H9 (cell line): ENCODE data around the gene TACC2. TPM values are rescaled to one million over a fixed set of nuclear protein-coding genes. Genes with fewer than 3 reads are reported as not detected.

Source experiments
- DNase-seq: peaks from one replicate; pipeline ENCODE4 v3.0.0-alpha.2; 2017
- H2AFZ ChIP-seq: one replicate; pipeline ENCODE4 v1.6.1; 2013; ENCODE audit warnings: mild to moderate bottlenecking, low read length, control low read depth, moderate library complexity
- H2AK5ac ChIP-seq: 2 replicates; pipeline ENCODE4 v1.6.1; 2013; ENCODE audit warnings: low read length, control low read depth, mixed read lengths; ENCODE audit not compliant: insufficient read length
- H2BK120ac ChIP-seq: one replicate; pipeline ENCODE4 v1.6.1; 2013; ENCODE audit warnings: low read depth, mild to moderate bottlenecking, low read length, control low read depth, inconsistent platforms; ENCODE audit not compliant: poor library complexity, severe bottlenecking
- H2BK12ac ChIP-seq: 2 replicates; pipeline ENCODE4 v1.6.1; 2013; ENCODE audit warnings: low read length, control low read depth, mixed read lengths, low read depth; ENCODE audit not compliant: insufficient read length
- H2BK15ac ChIP-seq: 2 replicates; pipeline ENCODE4 v1.6.1; 2013; ENCODE audit warnings: low read depth, low read length, control low read depth
- H2BK20ac ChIP-seq: one replicate; pipeline ENCODE4 v1.6.1; 2013; ENCODE audit warnings: low read depth, mild to moderate bottlenecking, low read length, control low read depth, inconsistent platforms; ENCODE audit not compliant: poor library complexity, severe bottlenecking
- H2BK5ac ChIP-seq: 2 replicates; pipeline ENCODE4 v1.6.1; 2013; ENCODE audit warnings: low read length, control low read depth, mixed read lengths; ENCODE audit not compliant: insufficient read length
- H3K14ac ChIP-seq: 2 replicates; pipeline ENCODE4 v1.6.1; 2013; ENCODE audit warnings: low read length, control low read depth; ENCODE audit not compliant: insufficient read depth
- H3K18ac ChIP-seq: 2 replicates; pipeline ENCODE4 v1.6.1; 2013; ENCODE audit warnings: low read depth, mild to moderate bottlenecking, mixed read lengths, low read length, control low read depth; ENCODE audit not compliant: insufficient read length
- H3K23ac ChIP-seq: 2 replicates; pipeline ENCODE4 v1.6.1; 2013; ENCODE audit warnings: low read length, control low read depth, mixed read lengths, low read depth; ENCODE audit not compliant: insufficient read length
- H3K23me2 ChIP-seq: 2 replicates; pipeline ENCODE4 v1.6.1; 2013; ENCODE audit warnings: low read depth, mild to moderate bottlenecking, mixed read lengths, low read length, control low read depth; ENCODE audit not compliant: insufficient read length, poor library complexity, severe bottlenecking
- H3K27ac ChIP-seq: 2 replicates; pipeline ENCODE4 v1.5.1; 2013; ENCODE audit warnings: low read length, control low read depth, mixed read lengths, low read depth; ENCODE audit not compliant: insufficient read length
- H3K27me3 ChIP-seq: 2 replicates; pipeline ENCODE4 v1.6.1; 2013; ENCODE audit warnings: low read length, control low read depth, inconsistent platforms; ENCODE audit not compliant: insufficient read depth
- H3K4ac ChIP-seq: 2 replicates; pipeline ENCODE4 v1.6.1; 2013; ENCODE audit warnings: low read depth, mild to moderate bottlenecking, control low read depth, inconsistent platforms, low read length, moderate library complexity
- H3K4me1 ChIP-seq: 2 replicates; pipeline ENCODE4 v1.6.1; 2013; ENCODE audit warnings: low read length, control low read depth, inconsistent platforms; ENCODE audit not compliant: insufficient read depth
- H3K4me2 ChIP-seq: 2 replicates; pipeline ENCODE4 v1.6.1; 2013; ENCODE audit warnings: low read length, control low read depth, mixed read lengths; ENCODE audit not compliant: insufficient read length, insufficient read depth
- H3K56ac ChIP-seq: 2 replicates; pipeline ENCODE4 v1.6.1; 2013; ENCODE audit warnings: low read depth, mild to moderate bottlenecking, mixed read lengths, low read length, control low read depth; ENCODE audit not compliant: insufficient read length
- H3K79me1 ChIP-seq: 2 replicates; pipeline ENCODE4 v1.6.1; 2013; ENCODE audit warnings: low read depth, mild to moderate bottlenecking, moderate library complexity, low read length, control low read depth, inconsistent platforms; ENCODE audit not compliant: insufficient read depth, poor library complexity, severe bottlenecking
- H3K79me2 ChIP-seq: 2 replicates; pipeline ENCODE4 v1.6.1; 2013; ENCODE audit warnings: low read length, control low read depth, inconsistent platforms; ENCODE audit not compliant: insufficient read depth
- H3K9ac ChIP-seq: 2 replicates; pipeline ENCODE4 v1.6.1; 2013; ENCODE audit warnings: low read length, control low read depth, mixed read lengths; ENCODE audit not compliant: insufficient read length; ENCODE audit errors: extremely low read depth
- H3K9me3 ChIP-seq: one replicate; pipeline ENCODE4 v1.6.1; 2013; ENCODE audit warnings: low read depth, low read length, inconsistent platforms; ENCODE audit not compliant: control insufficient read depth
- H3T11ph ChIP-seq: one replicate; pipeline ENCODE4 v1.6.1; 2013; ENCODE audit warnings: mild to moderate bottlenecking, low read length, control low read depth, inconsistent platforms
- H4K20me1 ChIP-seq: one replicate; pipeline ENCODE4 v1.6.1; 2013; ENCODE audit not compliant: control insufficient read depth, insufficient read length, insufficient read depth
- H4K5ac ChIP-seq: 2 replicates; pipeline ENCODE4 v1.6.1; 2013; ENCODE audit warnings: low read depth, mild to moderate bottlenecking, mixed read lengths, low read length, control low read depth; ENCODE audit not compliant: insufficient read length
- H4K8ac ChIP-seq: replicated peaks from 2 replicates; pipeline ENCODE4 v1.6.1; 2013; ENCODE audit warnings: low read length, control low read depth, mixed read lengths, low read depth; ENCODE audit not compliant: insufficient read length
- H4K91ac ChIP-seq: 2 replicates; pipeline ENCODE4 v1.6.1; 2013; ENCODE audit warnings: low read depth, mild to moderate bottlenecking, moderate library complexity, mixed read lengths, low read length, control low read depth; ENCODE audit not compliant: insufficient read length
- H3K27ac Mint-ChIP-seq, 3 experiments: 2 replicates in 2 of 3; 3 replicates in 1 of 3; pipeline ENCODE4 v1.8.0; 2020 to 2021; ENCODE audit warnings: mixed read lengths in 3 of 3, mild to moderate bottlenecking in 1 of 3, moderate library complexity in 1 of 3
- H3K27me3 Mint-ChIP-seq: 2 replicates; pipeline ENCODE4 v1.8.0; 2021; ENCODE audit warnings: low read depth, mild to moderate bottlenecking, moderate library complexity, mixed read lengths
- H3K36me3 Mint-ChIP-seq, 3 experiments: 2 replicates in 2 of 3; 3 replicates in 1 of 3; pipeline ENCODE4 v1.8.0; 2020 to 2021; ENCODE audit warnings: low read depth in 3 of 3, mixed read lengths in 3 of 3; ENCODE audit not compliant: insufficient read depth in 1 of 3
- H3K4me1 Mint-ChIP-seq, 2 experiments: 2 replicates each; pipeline ENCODE4 v1.8.0; 2020; ENCODE audit warnings: mixed read lengths in 2 of 2
- H3K4me3 Mint-ChIP-seq, 2 experiments: 2 replicates in 1 of 2; 3 replicates in 1 of 2; pipeline ENCODE4 v1.8.0; 2020 to 2021; ENCODE audit warnings: mild to moderate bottlenecking in 2 of 2, mixed read lengths in 2 of 2, moderate library complexity in 1 of 2
- H3K9me3 Mint-ChIP-seq, 2 experiments: 2 replicates in 1 of 2; 3 replicates in 1 of 2; pipeline ENCODE4 v1.8.0; 2020; ENCODE audit warnings: mild to moderate bottlenecking in 2 of 2, mixed read lengths in 2 of 2, moderate library complexity in 1 of 2
- CTCF ChIP-seq: fragments of 200-600 bp; sonication (generic); conservative IDR thresholded peaks from 3 replicates; pipeline ENCODE4 v1.8.0; 2021; ENCODE audit warnings: antibody characterized with exemption, mild to moderate bottlenecking
- WGBS: extraction: QIAGEN DNeasy Blood & Tissue Kit; methylation state at CpG from one replicate; pipeline ENCODE4 v1.1.7; 2013; ENCODE audit warnings: missing lambda C conversion rate, low lambda C conversion rate, mixed read lengths; ENCODE audit not compliant: insufficient read length; ENCODE audit errors: extremely low coverage; 5-methylcytosine and 5-hydroxymethylcytosine counted together
- total RNA-seq: library from RNA; stranded (reverse); gene quantifications from 2 replicates; pipeline ENCODE4 v1.2.1, GENCODE V29; 2021

The TACC2 gene
- total RNA-seq, 1 experiment from 2014 or later: 58.1 TPM

GRCh38 chr10:122301811-122302115, 312.8 kb downstream of the TACC2 start:
- H3K79me2 ChIP-seq: no peaks in the 10 kb centered on the region
- Mint-ChIP-seq H3K4me1 (peaks cover 11 to 14% of the 10 kb centered on the region in 2 experiments), H3K36me3 (peaks cover 0 to 8% (median 0%) of the 10 kb centered on the region in 3 experiments; a peak in 1 of 7 replicates), H3K9me3 (peaks cover 6 to 10% of the 10 kb centered on the region in 2 experiments), H3K4me3 (no peak overlapping the region), H3K27ac (no peak overlapping the region), H3K27me3 (peaks cover 4% of the 10 kb centered on the region)
- no peak overlapping the region for H3K14ac ChIP-seq
- H3K9ac ChIP-seq: no peak overlapping the region
- no peak overlapping the region for H2BK15ac ChIP-seq
- no peak overlapping the region for H3K56ac ChIP-seq
- H3K23ac ChIP-seq: no peak overlapping the region
- DNase-seq: no peak
- no peak overlapping the region for H3K4me2 ChIP-seq
- H4K8ac ChIP-seq: no peak overlapping the region
- H3K27me3 ChIP-seq: no peaks in the 10 kb centered on the region
- H3K18ac ChIP-seq: no peak overlapping the region
- no peak overlapping the region for H4K91ac ChIP-seq
- H3K27ac ChIP-seq: no peak overlapping the region
- H2BK120ac ChIP-seq: no peak overlapping the region
- H4K5ac ChIP-seq: no peak overlapping the region
- no peak overlapping the region for H2BK12ac ChIP-seq
- TF ChIP-seq CTCF: no peak
- no peak overlapping the region for H2BK20ac ChIP-seq
- H3K4me1 ChIP-seq: no peaks in the 10 kb centered on the region
- H3K79me1 ChIP-seq: no peaks in the 10 kb centered on the region
- H3K9me3 ChIP-seq: no peaks in the 10 kb centered on the region
- H2AFZ ChIP-seq: no peak overlapping the region
- no peaks in the 10 kb centered on the region for H3K23me2 ChIP-seq
- WGBS: no CpG with 5 or more reads among the region's 7 CpGs
- H3K4ac ChIP-seq: no peak overlapping the region
- no peak overlapping the region for H2AK5ac ChIP-seq
- H2BK5ac ChIP-seq: no peak overlapping the region
- H4K20me1 ChIP-seq: no peaks in the 10 kb centered on the region
- no peak overlapping the region for H3T11ph ChIP-seq
